OCI-LY1 (cell line): ENCODE results near the gene GAPDHS.

Experiments used
- H2AFZ ChIP-seq: fragments of 200-600 bp; sonication (generic), shearing (Covaris generic); 2 replicates; pipeline ENCODE4 v1.6.0; 2014; ENCODE audit warnings: antibody characterized with exemption, mild to moderate bottlenecking, low read length
- H3F3A ChIP-seq: fragments of 200-600 bp; sonication (generic), shearing (Covaris generic); 2 replicates; pipeline ENCODE4 v1.6.0; 2014; ENCODE audit warnings: mild to moderate bottlenecking, antibody characterized with exemption, low read length, moderate library complexity; ENCODE audit not compliant: insufficient read depth
- H3K27ac ChIP-seq: fragments of 200-600 bp; sonication (generic); 2 replicates; pipeline ENCODE4 v1.5.1; 2014; ENCODE audit warnings: low read length, mixed run types, mild to moderate bottlenecking, low read depth; ENCODE audit not compliant: poor library complexity, severe bottlenecking
- H3K27me3 ChIP-seq: fragments of 200-600 bp; sonication (generic); 2 replicates; pipeline ENCODE4 v1.6.0; 2014; ENCODE audit warnings: antibody characterized with exemption, mild to moderate bottlenecking, low read length, moderate library complexity; ENCODE audit not compliant: insufficient read depth
- H3K36me3 ChIP-seq: fragments of 200-600 bp; sonication (generic); 2 replicates; pipeline ENCODE4 v1.6.1; 2014; ENCODE audit warnings: mild to moderate bottlenecking, antibody characterized with exemption, low read length, moderate library complexity, mixed read lengths; ENCODE audit not compliant: insufficient read depth
- H3K4me1 ChIP-seq: fragments of 200-600 bp; sonication (generic); 2 replicates; pipeline ENCODE4 v1.5.1; 2014; ENCODE audit warnings: mild to moderate bottlenecking, low read length, moderate library complexity; ENCODE audit not compliant: insufficient read depth, severe bottlenecking
- H3K4me2 ChIP-seq: fragments of 200-600 bp; sonication (generic), shearing (Covaris generic); 2 replicates; pipeline ENCODE4 v1.6.1; 2014; ENCODE audit warnings: low read length
- H3K4me3 ChIP-seq: fragments of 200-600 bp; sonication (generic); 2 replicates; pipeline ENCODE4 v1.5.1; 2014; ENCODE audit warnings: low read length, low read depth, mild to moderate bottlenecking, mixed read lengths; ENCODE audit not compliant: poor library complexity, severe bottlenecking
- H3K79me2 ChIP-seq: fragments of 200-600 bp; shearing (Covaris generic); 2 replicates; pipeline ENCODE4 v1.6.1; 2016; ENCODE audit warnings: mixed run types, low read length, mixed read lengths; ENCODE audit not compliant: insufficient read depth
- H3K9ac ChIP-seq: fragments of 200-600 bp; sonication (generic), shearing (Covaris generic); 2 replicates; pipeline ENCODE4 v1.6.1; 2014; ENCODE audit warnings: mild to moderate bottlenecking, low read length, mixed read lengths
- H3K9me2 ChIP-seq: fragments of 200-600 bp; sonication (generic), shearing (Covaris generic); 2 replicates; pipeline ENCODE4 v1.6.1; 2014; ENCODE audit warnings: low read depth, mild to moderate bottlenecking, low read length, mixed read lengths
- H3K9me3 ChIP-seq: fragments of 200-600 bp; shearing (Covaris generic); 2 replicates; pipeline ENCODE4 v1.6.1; 2014; ENCODE audit warnings: low read length, mixed read lengths
- H4K20me1 ChIP-seq: fragments of 200-600 bp; sonication (generic), shearing (Covaris generic); 2 replicates; pipeline ENCODE4 v1.6.0; 2016; ENCODE audit warnings: mild to moderate bottlenecking, low read length; ENCODE audit not compliant: insufficient read depth
- CTCF ChIP-seq: fragments of 200-600 bp; sonication (generic), shearing (Covaris generic); IDR thresholded peaks from 2 replicates; pipeline ENCODE4 v1.5.1; 2017; ENCODE audit warnings: mild to moderate bottlenecking, antibody characterized with exemption, low read length, moderate library complexity, mixed read lengths
- EZH2 ChIP-seq: fragments of 200-600 bp; sonication (generic), shearing (Covaris generic); IDR thresholded peaks from 2 replicates; pipeline ENCODE4 v1.8.0; 2017; ENCODE audit warnings: borderline replicate concordance, mixed run types, mild to moderate bottlenecking, antibody characterized with exemption, low read length, moderate library complexity, mixed read lengths

The GAPDHS gene

GRCh38 chr19:35587321-35587720, 54.1 kb downstream of the GAPDHS start:
- H3K27me3 ChIP-seq, result peaks cover 5% of the 10 kb centered on the region; the same call in 1 of the 2 replicates
- H3K4me2 ChIP-seq, result no peak overlapping the region
- no peaks in the 10 kb centered on the region for H3K9me3 ChIP-seq
- TF ChIP-seq CTCF, result no peak
- no peak for TF ChIP-seq EZH2
- no peaks in the 10 kb centered on the region for H4K20me1 ChIP-seq
- H3K4me3 ChIP-seq, result no peak overlapping the region
- no peak overlapping the region for H2AFZ ChIP-seq
- no peaks in the 10 kb centered on the region for H3K79me2 ChIP-seq
- H3K9me2 ChIP-seq, result no peaks in the 10 kb centered on the region
- no peaks in the 10 kb centered on the region; the same call in 1 of the 2 replicates for H3K36me3 ChIP-seq
- H3F3A ChIP-seq, result no peaks in the 10 kb centered on the region
- no peaks in the 10 kb centered on the region for H3K4me1 ChIP-seq
- H3K9ac ChIP-seq, result no peak overlapping the region
- no peak overlapping the region for H3K27ac ChIP-seq

- H3F3A ChIP-seq, result no peaks in the 10 kb centered on the region
- H3K27me3 ChIP-seq, result peaks cover 4% of the 10 kb centered on the region; the same call in 1 of the 2 replicates
- no peaks in the 10 kb centered on the region for H4K20me1 ChIP-seq
- H3K9me3 ChIP-seq, result no peaks in the 10 kb centered on the region
- no peak overlapping the region for H3K4me2 ChIP-seq
- TF ChIP-seq EZH2 (no peak), CTCF (no peak)
- no peak overlapping the region for H3K9ac ChIP-seq
- H3K36me3 ChIP-seq, result no peaks in the 10 kb centered on the region; the same call in 1 of the 2 replicates
- no peak overlapping the region for H3K4me3 ChIP-seq
- H3K4me1 ChIP-seq, result no peaks in the 10 kb centered on the region
- H3K27ac ChIP-seq, result no peak overlapping the region
- H3K9me2 ChIP-seq, result no peaks in the 10 kb centered on the region
- H3K79me2 ChIP-seq, result no peaks in the 10 kb centered on the region
- H2AFZ ChIP-seq, result no peak overlapping the region
Measured at GRCh38 chr19:35590875-35591274, 57.6 kb downstream of the GAPDHS start.

GRCh38 chr19:35592226-35592625, 59.0 kb downstream of the GAPDHS start:
- Histone ChIP-seq H2AFZ (no peak overlapping the region), H4K20me1 (no peaks in the 10 kb centered on the region), H3K4me3 (no peak overlapping the region), H3F3A (no peaks in the 10 kb centered on the region), H3K9me3 (no peaks in the 10 kb centered on the region), H3K27me3 (no peaks in the 10 kb centered on the region), H3K9me2 (no peaks in the 10 kb centered on the region), H3K9ac (no peak overlapping the region), H3K4me2 (no peak overlapping the region), H3K4me1 (no peaks in the 10 kb centered on the region), H3K79me2 (no peaks in the 10 kb centered on the region), H3K27ac (no peak overlapping the region), H3K36me3 (no peaks in the 10 kb centered on the region)
- TF ChIP-seq EZH2 (no peak), CTCF (peak; percentile 75)
